Measurements from ENCODE around the gene KCMF1.

The KCMF1 gene

GRCh38 chr2:85032621-85033020 lies 61.7 kb downstream of the KCMF1 start:
- no peak for FAIRE-seq

- no peak for FAIRE-seq
Measured at GRCh38 chr2:85033388-85033787, 62.4 kb downstream of the KCMF1 start.

- no peak for FAIRE-seq
Measured at GRCh38 chr2:85034158-85034557, 63.2 kb downstream of the KCMF1 start.

- no peak for FAIRE-seq
Measured at GRCh38 chr2:85037622-85038021, 66.7 kb downstream of the KCMF1 start.

GRCh38 chr2:85042330-85042729 lies 71.4 kb downstream of the KCMF1 start:
- FAIRE-seq = no peak

- FAIRE-seq = no peak
Measured at GRCh38 chr2:85048534-85048933, 77.6 kb downstream of the KCMF1 start.

- FAIRE-seq = no peak
Measured at GRCh38 chr2:85049236-85049635, 78.3 kb downstream of the KCMF1 start.

- FAIRE-seq = no peak
Measured at GRCh38 chr2:85053802-85054201, 82.8 kb downstream of the KCMF1 start.

- FAIRE-seq = no peak
Measured at GRCh38 chr2:85057226-85057962, 86.4 kb downstream of the KCMF1 start.

GRCh38 chr2:85061896-85062295 lies 90.9 kb downstream of the KCMF1 start:
- no peak for FAIRE-seq

- FAIRE-seq = no peak
Measured at GRCh38 chr2:85062565-85062964, 91.6 kb downstream of the KCMF1 start.

- no peak for FAIRE-seq
Measured at GRCh38 chr2:85063981-85064599, 93.1 kb downstream of the KCMF1 start.

- no peak for FAIRE-seq
Measured at GRCh38 chr2:85064927-85065577, 94.1 kb downstream of the KCMF1 start.

- FAIRE-seq = no peak
Measured at GRCh38 chr2:85066006-85066740, 95.2 kb downstream of the KCMF1 start.

- no peak for FAIRE-seq
Measured at GRCh38 chr2:85066874-85067351, 96.0 kb downstream of the KCMF1 start.

GRCh38 chr2:85071096-85071495 lies 100.1 kb downstream of the KCMF1 start:
- FAIRE-seq = no peak

- FAIRE-seq = no peak
Measured at GRCh38 chr2:85073033-85073432, 102.1 kb downstream of the KCMF1 start.

GRCh38 chr2:85076618-85077274 lies 105.8 kb downstream of the KCMF1 start:
- no peak for FAIRE-seq

GRCh38 chr2:85077859-85078419 lies 107.0 kb downstream of the KCMF1 start:
- FAIRE-seq = no peak

- FAIRE-seq = no peak
Measured at GRCh38 chr2:85078536-85078935, 107.6 kb downstream of the KCMF1 start.

GRCh38 chr2:85083092-85083491 lies 112.1 kb downstream of the KCMF1 start:
- FAIRE-seq = no peak

GRCh38 chr2:85085563-85085962 lies 114.6 kb downstream of the KCMF1 start:
- no peak for FAIRE-seq

Data from endometrium (tissue), 2 donors.